ENCODE measurements around the gene ANKRD33B.
"Not testable (repeated sequence)": the region's sequence is repeated elsewhere in the genome, so short reads cannot be mapped to it uniquely, and the experiment has no call there.

Gene ANKRD33B

GRCh38 chr5:10608081-10608480 lies 44.2 kb downstream of the ANKRD33B start:
- not testable (repeated sequence) for H3K9ac ChIP-seq (ENCODE audit: low read length in 2 of 2); H3K4me3 ChIP-seq (ENCODE audit: low read length in 2 of 2); H3K36me3 ChIP-seq (ENCODE audit: control insufficient read depth in 2 of 2, insufficient read depth in 2 of 2, low read length in 2 of 2); H3K27ac ChIP-seq (ENCODE audit: low read length); H3K27me3 ChIP-seq (ENCODE audit: control insufficient read depth in 1 of 2, insufficient read depth in 2 of 2, low read length in 2 of 2); H3K9me3 ChIP-seq (ENCODE audit: control insufficient read depth in 2 of 2, low read length in 2 of 2); H3K4me1 ChIP-seq (ENCODE audit: control insufficient read depth, insufficient read depth, low read length)

- no peaks in the 10 kb centered on the region for H3K36me3 ChIP-seq (ENCODE audit: control insufficient read depth in 2 of 2, insufficient read depth in 2 of 2, low read length in 2 of 2)
- H3K27me3 ChIP-seq (ENCODE audit: control insufficient read depth in 1 of 2, insufficient read depth in 2 of 2, low read length in 2 of 2) = peaks cover 0 to 2% of the 10 kb centered on the region in 2 donors
- no peak overlapping the region for H3K27ac ChIP-seq (ENCODE audit: low read length)
- H3K9me3 ChIP-seq (ENCODE audit: control insufficient read depth in 2 of 2, low read length in 2 of 2) = no peaks in the 10 kb centered on the region
- H3K4me3 ChIP-seq (ENCODE audit: low read length in 2 of 2) = no peak overlapping the region
- no peak overlapping the region for H3K9ac ChIP-seq (ENCODE audit: low read length in 2 of 2)
- peaks cover 6% of the 10 kb centered on the region for H3K4me1 ChIP-seq (ENCODE audit: control insufficient read depth, insufficient read depth, low read length)
Measured at GRCh38 chr5:10610058-10610457, 46.2 kb downstream of the ANKRD33B start.

GRCh38 chr5:10611290-10611689 lies 47.4 kb downstream of the ANKRD33B start:
- Histone ChIP-seq H3K27me3 (ENCODE audit: control insufficient read depth in 1 of 2, insufficient read depth in 2 of 2, low read length in 2 of 2) (peaks cover 0 to 2% of the 10 kb centered on the region in 2 donors), H3K4me1 (ENCODE audit: control insufficient read depth, insufficient read depth, low read length) (peaks cover 6% of the 10 kb centered on the region), H3K27ac (ENCODE audit: low read length) (no peak overlapping the region), H3K9me3 (ENCODE audit: control insufficient read depth in 2 of 2, low read length in 2 of 2) (no peaks in the 10 kb centered on the region), H3K4me3 (ENCODE audit: low read length in 2 of 2) (no peak overlapping the region), H3K36me3 (ENCODE audit: control insufficient read depth in 2 of 2, insufficient read depth in 2 of 2, low read length in 2 of 2) (no peaks in the 10 kb centered on the region), H3K9ac (ENCODE audit: low read length in 2 of 2) (no peak overlapping the region)

- H3K9me3 ChIP-seq (ENCODE audit: control insufficient read depth in 2 of 2, low read length in 2 of 2) = no peaks in the 10 kb centered on the region
- peaks cover 6% of the 10 kb centered on the region for H3K4me1 ChIP-seq (ENCODE audit: control insufficient read depth, insufficient read depth, low read length)
- no peak overlapping the region for H3K27ac ChIP-seq (ENCODE audit: low read length)
- no peak overlapping the region for H3K9ac ChIP-seq (ENCODE audit: low read length in 2 of 2)
- peaks cover 0 to 2% of the 10 kb centered on the region in 2 donors for H3K27me3 ChIP-seq (ENCODE audit: control insufficient read depth in 1 of 2, insufficient read depth in 2 of 2, low read length in 2 of 2)
- no peak overlapping the region for H3K4me3 ChIP-seq (ENCODE audit: low read length in 2 of 2)
- no peaks in the 10 kb centered on the region for H3K36me3 ChIP-seq (ENCODE audit: control insufficient read depth in 2 of 2, insufficient read depth in 2 of 2, low read length in 2 of 2)
Measured at GRCh38 chr5:10612251-10612650, 48.4 kb downstream of the ANKRD33B start.

GRCh38 chr5:10615693-10616092 lies 51.8 kb downstream of the ANKRD33B start:
- no peak overlapping the region for H3K4me3 ChIP-seq (ENCODE audit: low read length in 2 of 2)
- no peak overlapping the region for H3K27ac ChIP-seq (ENCODE audit: low read length)
- H3K9ac ChIP-seq (ENCODE audit: low read length in 2 of 2) = no peak overlapping the region
- no peaks in the 10 kb centered on the region for H3K36me3 ChIP-seq (ENCODE audit: control insufficient read depth in 2 of 2, insufficient read depth in 2 of 2, low read length in 2 of 2)
- H3K4me1 ChIP-seq (ENCODE audit: control insufficient read depth, insufficient read depth, low read length) = no peaks in the 10 kb centered on the region
- H3K9me3 ChIP-seq (ENCODE audit: control insufficient read depth in 2 of 2, low read length in 2 of 2) = peaks cover 0 to 3% of the 10 kb centered on the region in 2 donors
- no peaks in the 10 kb centered on the region for H3K27me3 ChIP-seq (ENCODE audit: control insufficient read depth in 1 of 2, insufficient read depth in 2 of 2, low read length in 2 of 2)

GRCh38 chr5:10617103-10617502 lies 53.2 kb downstream of the ANKRD33B start:
- peaks cover 3% of the 10 kb centered on the region in 2 donors for H3K9me3 ChIP-seq (ENCODE audit: control insufficient read depth in 2 of 2, low read length in 2 of 2)

GRCh38 chr5:10618311-10618710 lies 54.4 kb downstream of the ANKRD33B start:
- Histone ChIP-seq H3K4me1 (ENCODE audit: control insufficient read depth, insufficient read depth, low read length) (no peaks in the 10 kb centered on the region), H3K9ac (ENCODE audit: low read length in 2 of 2) (no peak overlapping the region), H3K27ac (ENCODE audit: low read length) (no peak overlapping the region), H3K27me3 (ENCODE audit: control insufficient read depth in 1 of 2, insufficient read depth in 2 of 2, low read length in 2 of 2) (no peaks in the 10 kb centered on the region), H3K36me3 (ENCODE audit: control insufficient read depth in 2 of 2, insufficient read depth in 2 of 2, low read length in 2 of 2) (no peaks in the 10 kb centered on the region), H3K9me3 (ENCODE audit: control insufficient read depth in 2 of 2, low read length in 2 of 2) (peaks cover 3% of the 10 kb centered on the region in 2 donors), H3K4me3 (ENCODE audit: low read length in 2 of 2) (no peak overlapping the region)

More at GRCh38 chr5:10617103-10617502, 53.2 kb downstream of the ANKRD33B start:
- no peak overlapping the region for H3K9ac ChIP-seq (ENCODE audit: low read length in 2 of 2)
- H3K4me1 ChIP-seq (ENCODE audit: control insufficient read depth, insufficient read depth, low read length) = no peaks in the 10 kb centered on the region
- H3K27me3 ChIP-seq (ENCODE audit: control insufficient read depth in 1 of 2, insufficient read depth in 2 of 2, low read length in 2 of 2) = no peaks in the 10 kb centered on the region
- no peak overlapping the region for H3K4me3 ChIP-seq (ENCODE audit: low read length in 2 of 2)
- H3K27ac ChIP-seq (ENCODE audit: low read length) = no peak overlapping the region
- no peaks in the 10 kb centered on the region for H3K36me3 ChIP-seq (ENCODE audit: control insufficient read depth in 2 of 2, insufficient read depth in 2 of 2, low read length in 2 of 2)

GRCh38 chr5:10619649-10620048 lies 55.8 kb downstream of the ANKRD33B start:
- Histone ChIP-seq H3K9ac (ENCODE audit: low read length in 2 of 2) (no peak overlapping the region), H3K36me3 (ENCODE audit: control insufficient read depth in 2 of 2, insufficient read depth in 2 of 2, low read length in 2 of 2) (no peaks in the 10 kb centered on the region), H3K4me1 (ENCODE audit: control insufficient read depth, insufficient read depth, low read length) (no peaks in the 10 kb centered on the region), H3K27ac (ENCODE audit: low read length) (no peak overlapping the region), H3K4me3 (ENCODE audit: low read length in 2 of 2) (no peak overlapping the region), H3K9me3 (ENCODE audit: control insufficient read depth in 2 of 2, low read length in 2 of 2) (peaks cover 3% of the 10 kb centered on the region in 2 donors), H3K27me3 (ENCODE audit: control insufficient read depth in 1 of 2, insufficient read depth in 2 of 2, low read length in 2 of 2) (no peaks in the 10 kb centered on the region)

GRCh38 chr5:10620346-10620745 lies 56.5 kb downstream of the ANKRD33B start:
- Histone ChIP-seq H3K9ac (ENCODE audit: low read length in 2 of 2) (no peak overlapping the region), H3K27ac (ENCODE audit: low read length) (no peak overlapping the region), H3K9me3 (ENCODE audit: control insufficient read depth in 2 of 2, low read length in 2 of 2) (peaks cover 3% of the 10 kb centered on the region in 2 donors), H3K27me3 (ENCODE audit: control insufficient read depth in 1 of 2, insufficient read depth in 2 of 2, low read length in 2 of 2) (no peaks in the 10 kb centered on the region), H3K4me3 (ENCODE audit: low read length in 2 of 2) (no peak overlapping the region), H3K36me3 (ENCODE audit: control insufficient read depth in 2 of 2, insufficient read depth in 2 of 2, low read length in 2 of 2) (no peaks in the 10 kb centered on the region), H3K4me1 (ENCODE audit: control insufficient read depth, insufficient read depth, low read length) (no peaks in the 10 kb centered on the region)

GRCh38 chr5:10621832-10622231 lies 58.0 kb downstream of the ANKRD33B start:
- Histone ChIP-seq H3K4me3 (ENCODE audit: low read length in 2 of 2) (no peak overlapping the region), H3K9me3 (ENCODE audit: control insufficient read depth in 2 of 2, low read length in 2 of 2) (peaks cover 3% of the 10 kb centered on the region in 2 donors), H3K27ac (ENCODE audit: low read length) (no peak overlapping the region), H3K9ac (ENCODE audit: low read length in 2 of 2) (no peak overlapping the region), H3K36me3 (ENCODE audit: control insufficient read depth in 2 of 2, insufficient read depth in 2 of 2, low read length in 2 of 2) (no peaks in the 10 kb centered on the region), H3K4me1 (ENCODE audit: control insufficient read depth, insufficient read depth, low read length) (no peaks in the 10 kb centered on the region), H3K27me3 (ENCODE audit: control insufficient read depth in 1 of 2, insufficient read depth in 2 of 2, low read length in 2 of 2) (no peaks in the 10 kb centered on the region)

- Histone ChIP-seq H3K27me3 (ENCODE audit: control insufficient read depth in 1 of 2, insufficient read depth in 2 of 2, low read length in 2 of 2) (no peaks in the 10 kb centered on the region), H3K36me3 (ENCODE audit: control insufficient read depth in 2 of 2, insufficient read depth in 2 of 2, low read length in 2 of 2) (no peaks in the 10 kb centered on the region), H3K9ac (ENCODE audit: low read length in 2 of 2) (no peak overlapping the region), H3K4me3 (ENCODE audit: low read length in 2 of 2) (no peak overlapping the region), H3K27ac (ENCODE audit: low read length) (no peak overlapping the region), H3K4me1 (ENCODE audit: control insufficient read depth, insufficient read depth, low read length) (peaks cover 2% of the 10 kb centered on the region), H3K9me3 (ENCODE audit: control insufficient read depth in 2 of 2, low read length in 2 of 2) (peaks cover 3% of the 10 kb centered on the region in 2 donors)
Measured at GRCh38 chr5:10622810-10623209, 58.9 kb downstream of the ANKRD33B start.
